VCaP (cell line): ENCODE measurements around the gene ZDHHC17.

Source experiments
- H3K27ac ChIP-seq: fragments of 450-650 bp; 2 replicates; pipeline ENCODE4 v1.5.1; 2017
- TF ChIP-seq, protein P1 (sequence below): fragments of 450-650 bp; conservative IDR thresholded peaks from 2 replicates; pipeline ENCODE4 v1.5.1; 2017; ENCODE audit warnings: mild to moderate bottlenecking, moderate library complexity

The ZDHHC17 gene

DNA sequence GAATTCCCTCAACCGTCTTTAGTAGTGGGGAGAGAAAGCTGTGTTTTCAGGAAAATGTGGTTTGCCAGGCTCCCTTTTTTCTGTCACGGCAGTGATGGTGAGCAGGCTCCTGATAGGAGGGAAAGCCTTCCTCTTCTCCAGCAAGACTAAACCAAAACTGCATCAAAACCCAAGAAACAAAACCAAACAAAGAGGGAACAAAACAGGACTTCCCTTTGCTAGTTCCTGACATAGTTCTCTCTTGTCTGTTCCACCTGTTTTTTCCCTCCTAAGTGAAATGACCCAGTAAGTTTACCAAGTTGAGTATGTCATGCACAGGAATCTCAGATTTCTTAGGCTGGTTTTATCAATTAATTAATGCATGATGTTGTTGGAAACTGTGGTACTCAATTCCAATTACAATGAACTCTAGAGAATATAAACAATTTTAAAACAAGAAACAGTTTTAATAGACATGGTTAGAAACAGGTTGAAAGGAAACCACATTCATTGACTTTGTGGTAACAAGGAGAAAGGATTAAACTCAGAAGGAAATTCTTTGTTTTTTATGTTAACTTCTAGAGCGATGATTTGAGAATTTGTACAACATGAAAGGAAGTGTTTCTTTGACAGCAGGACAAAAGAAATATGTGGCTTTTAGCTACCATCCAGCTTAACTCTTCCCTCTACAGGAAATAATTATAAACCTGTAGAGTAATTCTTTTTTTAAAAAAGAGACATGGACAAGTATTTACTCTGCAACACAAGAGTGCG lies 137.9 kb downstream of the ZDHHC17 start:
- TF ChIP-seq, protein P1, sequence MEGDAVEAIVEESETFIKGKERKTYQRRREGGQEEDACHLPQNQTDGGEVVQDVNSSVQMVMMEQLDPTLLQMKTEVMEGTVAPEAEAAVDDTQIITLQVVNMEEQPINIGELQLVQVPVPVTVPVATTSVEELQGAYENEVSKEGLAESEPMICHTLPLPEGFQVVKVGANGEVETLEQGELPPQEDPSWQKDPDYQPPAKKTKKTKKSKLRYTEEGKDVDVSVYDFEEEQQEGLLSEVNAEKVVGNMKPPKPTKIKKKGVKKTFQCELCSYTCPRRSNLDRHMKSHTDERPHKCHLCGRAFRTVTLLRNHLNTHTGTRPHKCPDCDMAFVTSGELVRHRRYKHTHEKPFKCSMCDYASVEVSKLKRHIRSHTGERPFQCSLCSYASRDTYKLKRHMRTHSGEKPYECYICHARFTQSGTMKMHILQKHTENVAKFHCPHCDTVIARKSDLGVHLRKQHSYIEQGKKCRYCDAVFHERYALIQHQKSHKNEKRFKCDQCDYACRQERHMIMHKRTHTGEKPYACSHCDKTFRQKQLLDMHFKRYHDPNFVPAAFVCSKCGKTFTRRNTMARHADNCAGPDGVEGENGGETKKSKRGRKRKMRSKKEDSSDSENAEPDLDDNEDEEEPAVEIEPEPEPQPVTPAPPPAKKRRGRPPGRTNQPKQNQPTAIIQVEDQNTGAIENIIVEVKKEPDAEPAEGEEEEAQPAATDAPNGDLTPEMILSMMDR: no peak
- no peak overlapping the region for H3K27ac ChIP-seq
